MM.1S (cell line): ENCODE data around the gene DIP2C.

Experiments
- CTCF ChIP-seq: fragments of 300-600 bp; sonication (generic); IDR thresholded peaks from 2 replicates; pipeline ENCODE4 v1.5.1; 2016; ENCODE audit warnings: antibody characterized with exemption, low read length, mixed read lengths
- EZH2 ChIP-seq: fragments of 300-600 bp; sonication (generic); optimal IDR thresholded peaks from 2 replicates; pipeline ENCODE3; 2017; ENCODE audit warnings: low read depth, mild to moderate bottlenecking, antibody characterized with exemption, low read length, mixed read lengths
- EZH2phosphoT487 ChIP-seq: fragments of 300-600 bp; sonication (generic); IDR thresholded peaks from 2 replicates; pipeline ENCODE4 v1.6.1; 2018; ENCODE audit warnings: antibody characterized with exemption, low read length

GRCh38 chr10:734481-734880 lies 45.0 kb upstream of the DIP2C start:
- no peak for TF ChIP-seq CTCF
- no peak for TF ChIP-seq EZH2
- no peak for TF ChIP-seq EZH2phosphoT487
